WTC11 (cell line): ENCODE measurements around the gene C20orf141. TPM values are rescaled to one million over a fixed set of nuclear protein-coding genes. Genes with fewer than 3 reads are reported as not detected.

ENCODE experiments used
- ATAC-seq: fragments of 200-7000 bp; cut with Tn5 transposase; 2 replicates; pipeline ENCODE4 v1.10.0; 2021; ENCODE audit warnings: mild to moderate bottlenecking, moderate library complexity
- CTCF ChIA-PET: fragments of 300-600 bp; sonication (Branson Sonifier 250); formaldehyde crosslinking; loops from one replicate; lab custom pipeline; 2021; ENCODE audit warnings: antibody characterized with exemption; lab: Charles Lee
- POLR2A ChIA-PET: fragments of 350-600 bp; sonication (Branson Sonifier 250); formaldehyde crosslinking; loops from one replicate; lab custom pipeline; 2021; ENCODE audit warnings: antibody characterized with exemption; lab: Charles Lee
- DNase-seq: peaks from one replicate; pipeline ENCODE4 v3.0.0; 2021; ENCODE audit warnings: low spot score
- H3K27ac Mint-ChIP-seq: 2 replicates; pipeline ENCODE4 v1.8.0; 2021; ENCODE audit warnings: mixed read lengths
- H3K27me3 Mint-ChIP-seq: 2 replicates; pipeline ENCODE4 v1.8.0; 2021; ENCODE audit warnings: low read depth, mild to moderate bottlenecking, moderate library complexity, mixed read lengths
- H3K36me3 Mint-ChIP-seq: 2 replicates; pipeline ENCODE4 v1.8.0; 2021; ENCODE audit warnings: mixed read lengths
- H3K4me1 Mint-ChIP-seq: 2 replicates; pipeline ENCODE4 v1.8.0; 2022; ENCODE audit warnings: mixed read lengths
- H3K4me3 Mint-ChIP-seq: 2 replicates; pipeline ENCODE4 v1.8.0; 2021; ENCODE audit warnings: mild to moderate bottlenecking, moderate library complexity, mixed read lengths
- H3K9me3 Mint-ChIP-seq: 2 replicates; pipeline ENCODE4 v1.8.0; 2021; ENCODE audit warnings: mixed read lengths
- ATF1 ChIP-seq: sonication (generic); formaldehyde crosslinking; IDR thresholded peaks from 2 replicates; pipeline ENCODE4 v1.8.1; 2023; ENCODE audit warnings: mild to moderate bottlenecking, moderate library complexity, missing genetic modification reagents
- CREM ChIP-seq: sonication (generic); formaldehyde crosslinking; IDR thresholded peaks from 2 replicates; pipeline ENCODE4 v1.8.1; 2022; ENCODE audit warnings: mild to moderate bottlenecking, missing genetic modification reagents, moderate library complexity
- FOXP1 ChIP-seq: sonication (generic); formaldehyde crosslinking; IDR thresholded peaks from 2 replicates; pipeline ENCODE4 v1.8.0; 2022; ENCODE audit warnings: missing genetic modification reagents, mild to moderate bottlenecking, moderate library complexity, borderline replicate concordance
- GTF2I ChIP-seq: fragments of 250-450 bp; sonication (Bioruptor Pico); conservative IDR thresholded peaks from 2 replicates; pipeline ENCODE4 v1.4.0; 2021; ENCODE audit warnings: mild to moderate bottlenecking
- HMGA2 ChIP-seq: fragments of 250-450 bp; sonication (Bioruptor Pico); IDR thresholded peaks from 2 replicates; pipeline ENCODE4 v1.4.0; 2021; ENCODE audit warnings: mild to moderate bottlenecking, moderate library complexity
- JUN ChIP-seq: sonication (generic); formaldehyde crosslinking; IDR thresholded peaks from 2 replicates; pipeline ENCODE4 v1.8.0; 2023; ENCODE audit warnings: mild to moderate bottlenecking, missing genetic modification reagents
- KAT7 ChIP-seq: sonication (generic); formaldehyde crosslinking; IDR thresholded peaks from 2 replicates; pipeline ENCODE4 v1.8.1; 2023; ENCODE audit warnings: missing genetic modification reagents, mild to moderate bottlenecking, borderline replicate concordance
- NFATC4 ChIP-seq: fragments of 250-450 bp; sonication (Bioruptor Pico); IDR thresholded peaks from 2 replicates; pipeline ENCODE4 v1.9.0; 2021; ENCODE audit warnings: mild to moderate bottlenecking
- SOX15 ChIP-seq: fragments of 250-450 bp; sonication (Bioruptor Pico); IDR thresholded peaks from 2 replicates; pipeline ENCODE4 v1.9.0; 2021; ENCODE audit warnings: mild to moderate bottlenecking
- SP1 ChIP-seq: sonication (generic); formaldehyde crosslinking; conservative IDR thresholded peaks from 2 replicates; pipeline ENCODE4 v1.8.1; 2022; ENCODE audit warnings: missing genetic modification reagents
- TEAD4 ChIP-seq: sonication (generic); formaldehyde crosslinking; IDR thresholded peaks from 2 replicates; pipeline ENCODE4 v1.8.0; 2022; ENCODE audit warnings: mild to moderate bottlenecking, missing genetic modification reagents
- ZNF232 ChIP-seq: sonication (generic); formaldehyde crosslinking; IDR thresholded peaks from 2 replicates; pipeline ENCODE4 v1.8.0; 2022; ENCODE audit warnings: mild to moderate bottlenecking, missing genetic modification reagents
- ZNF396 ChIP-seq: fragments of 250-450 bp; sonication (Bioruptor Pico); IDR thresholded peaks from 2 replicates; pipeline ENCODE4 v1.8.0; 2021; ENCODE audit warnings: mild to moderate bottlenecking, moderate library complexity, borderline replicate concordance
- ZNF423 ChIP-seq: fragments of 250-450 bp; sonication (Bioruptor Pico); IDR thresholded peaks from 2 replicates; pipeline ENCODE4 v2.1.2; 2022; ENCODE audit warnings: mild to moderate bottlenecking, moderate library complexity
- total RNA-seq: library from RNA; stranded (reverse); gene quantifications from 3 replicates; pipeline ENCODE4 v1.2.3, GENCODE V29; 2021
- TF ChIP-seq, protein P1 (sequence below): sonication (generic); formaldehyde crosslinking; IDR thresholded peaks from 2 replicates; pipeline ENCODE4 v1.8.0; 2022; ENCODE audit warnings: mild to moderate bottlenecking, missing genetic modification reagents
- TF ChIP-seq, protein P2 (sequence below): sonication (generic); formaldehyde crosslinking; IDR thresholded peaks from 2 replicates; pipeline ENCODE4 v1.8.0; 2022; ENCODE audit warnings: mild to moderate bottlenecking, missing genetic modification reagents
- TF ChIP-seq, protein P3 (sequence below): fragments of 250-450 bp; sonication (Bioruptor Pico); IDR thresholded peaks from 2 replicates; pipeline ENCODE4 v1.9.0; 2021; ENCODE audit warnings: mild to moderate bottlenecking
- TF ChIP-seq, protein P4 (sequence below): fragments of 250-450 bp; sonication (Bioruptor Pico); IDR thresholded peaks from 2 replicates; pipeline ENCODE4 v2.1.2; 2022; ENCODE audit warnings: mild to moderate bottlenecking, moderate library complexity
- TF ChIP-seq, protein P5 (sequence below): fragments of 200-600 bp; IDR thresholded peaks from 2 replicates; pipeline ENCODE4 v1.8.0; 2022; ENCODE audit warnings: antibody characterized with exemption
- TF ChIP-seq, protein P6 (sequence below): sonication (generic); formaldehyde crosslinking; IDR thresholded peaks from 2 replicates; pipeline ENCODE4 v1.8.1; 2022; ENCODE audit warnings: mild to moderate bottlenecking, missing genetic modification reagents, moderate library complexity, borderline replicate concordance
- TF ChIP-seq, protein P7 (sequence below): sonication (generic); formaldehyde crosslinking; IDR thresholded peaks from 2 replicates; pipeline ENCODE4 v1.8.1; 2023; ENCODE audit warnings: mild to moderate bottlenecking, moderate library complexity, missing genetic modification reagents
- TF ChIP-seq, protein P8 (sequence below): sonication (generic); formaldehyde crosslinking; IDR thresholded peaks from 2 replicates; pipeline ENCODE4 v1.8.0; 2023; ENCODE audit warnings: mild to moderate bottlenecking, missing genetic modification reagents

The C20orf141 gene
- total RNA-seq, 1 experiment from 2014 or later = not detected

DNA sequence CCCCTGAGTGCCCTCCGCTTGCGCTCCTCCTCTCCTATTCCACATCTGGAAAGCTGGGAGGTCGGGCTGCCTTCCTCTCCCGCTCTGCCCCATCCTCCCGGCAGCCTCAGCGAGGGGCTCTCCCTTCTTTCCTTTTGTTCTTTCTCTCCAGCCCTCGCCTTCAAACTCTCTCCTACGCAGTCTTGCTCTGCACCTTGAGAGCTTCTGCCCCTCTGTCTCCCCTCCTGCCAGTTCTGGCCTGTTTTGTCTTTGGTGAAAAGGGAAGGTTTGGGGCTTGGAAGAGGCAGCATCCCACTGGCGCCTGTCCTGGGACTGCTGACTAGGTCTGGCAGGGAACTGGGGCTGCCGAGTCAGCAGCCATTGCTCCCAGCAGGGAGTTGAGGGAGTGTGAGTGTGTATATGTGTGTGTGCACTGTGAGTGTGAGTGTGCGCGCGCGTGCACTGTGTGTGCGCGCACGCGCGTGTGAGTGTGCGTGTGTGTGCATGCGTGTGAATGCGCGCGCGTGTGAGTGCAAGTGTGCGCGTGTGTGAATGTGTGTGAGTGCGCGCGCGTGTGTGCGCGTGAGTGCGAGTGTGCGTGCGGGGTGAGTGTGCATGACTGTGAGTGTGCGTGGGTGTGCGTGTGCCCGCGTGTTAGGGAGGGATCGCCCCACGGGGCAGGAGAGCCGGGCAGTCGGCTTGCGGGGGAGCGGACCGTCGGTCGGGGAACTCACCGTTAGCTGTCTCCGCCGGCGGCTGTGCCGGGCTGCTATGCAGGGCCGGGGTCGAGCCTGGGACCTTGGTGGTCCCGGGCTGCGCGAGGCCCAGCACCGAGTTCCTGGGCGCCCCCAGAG is 14.9 kb upstream of the C20orf141 start:
- Mint-ChIP-seq H3K27me3 (peaks cover 49% of the 10 kb centered on the region), H3K27ac (peak overlapping the region; percentile 75), H3K36me3 (peaks cover 22% of the 10 kb centered on the region), H3K4me3 (peak overlapping the region; percentile 95), H3K4me1 (peaks cover 29% of the 10 kb centered on the region), H3K9me3 (no peaks in the 10 kb centered on the region)
- ChIA-PET POLR2A (interaction anchor here (0.9 kb wide), 1 partner anchor 10 kb away, joined by 3 read pairs; no protein-coding TSS in a partner anchor), CTCF (interaction anchor here (0.7 to 4.5 kb wide), 15 partner anchors 9 to 128 kb away, joined by 3 to 24 read pairs (median 4); partner anchors contain the start of gene TMEM239)
- ATAC-seq (peak; percentile 17), DNase-seq (peak; percentile 39)
- no peak for TF ChIP-seq GTF2I (CRISPR knock-in tag)
- peak; percentile 73; the same call in 1 of the 2 replicates for TF ChIP-seq FOXP1 (CRISPR knock-in tag)
- no peak for TF ChIP-seq CREM (CRISPR knock-in tag)
- TF ChIP-seq, protein P1, sequence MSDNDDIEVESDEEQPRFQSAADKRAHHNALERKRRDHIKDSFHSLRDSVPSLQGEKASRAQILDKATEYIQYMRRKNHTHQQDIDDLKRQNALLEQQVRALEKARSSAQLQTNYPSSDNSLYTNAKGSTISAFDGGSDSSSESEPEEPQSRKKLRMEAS (CRISPR knock-in tag) = peak; percentile 44; the same call in 1 of the 2 replicates
- TF ChIP-seq, protein P2, sequence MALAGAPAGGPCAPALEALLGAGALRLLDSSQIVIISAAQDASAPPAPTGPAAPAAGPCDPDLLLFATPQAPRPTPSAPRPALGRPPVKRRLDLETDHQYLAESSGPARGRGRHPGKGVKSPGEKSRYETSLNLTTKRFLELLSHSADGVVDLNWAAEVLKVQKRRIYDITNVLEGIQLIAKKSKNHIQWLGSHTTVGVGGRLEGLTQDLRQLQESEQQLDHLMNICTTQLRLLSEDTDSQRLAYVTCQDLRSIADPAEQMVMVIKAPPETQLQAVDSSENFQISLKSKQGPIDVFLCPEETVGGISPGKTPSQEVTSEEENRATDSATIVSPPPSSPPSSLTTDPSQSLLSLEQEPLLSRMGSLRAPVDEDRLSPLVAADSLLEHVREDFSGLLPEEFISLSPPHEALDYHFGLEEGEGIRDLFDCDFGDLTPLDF (CRISPR knock-in tag) = no peak; the same call in 1 of the 2 replicates
- TF ChIP-seq KAT7 (CRISPR knock-in tag) = peak; percentile 70; the same call in 1 of the 2 replicates
- no peak for TF ChIP-seq ATF1
- TF ChIP-seq SP1 (CRISPR knock-in tag) = no peak
- TF ChIP-seq ZNF423 = no peak
- TF ChIP-seq, protein P3, sequence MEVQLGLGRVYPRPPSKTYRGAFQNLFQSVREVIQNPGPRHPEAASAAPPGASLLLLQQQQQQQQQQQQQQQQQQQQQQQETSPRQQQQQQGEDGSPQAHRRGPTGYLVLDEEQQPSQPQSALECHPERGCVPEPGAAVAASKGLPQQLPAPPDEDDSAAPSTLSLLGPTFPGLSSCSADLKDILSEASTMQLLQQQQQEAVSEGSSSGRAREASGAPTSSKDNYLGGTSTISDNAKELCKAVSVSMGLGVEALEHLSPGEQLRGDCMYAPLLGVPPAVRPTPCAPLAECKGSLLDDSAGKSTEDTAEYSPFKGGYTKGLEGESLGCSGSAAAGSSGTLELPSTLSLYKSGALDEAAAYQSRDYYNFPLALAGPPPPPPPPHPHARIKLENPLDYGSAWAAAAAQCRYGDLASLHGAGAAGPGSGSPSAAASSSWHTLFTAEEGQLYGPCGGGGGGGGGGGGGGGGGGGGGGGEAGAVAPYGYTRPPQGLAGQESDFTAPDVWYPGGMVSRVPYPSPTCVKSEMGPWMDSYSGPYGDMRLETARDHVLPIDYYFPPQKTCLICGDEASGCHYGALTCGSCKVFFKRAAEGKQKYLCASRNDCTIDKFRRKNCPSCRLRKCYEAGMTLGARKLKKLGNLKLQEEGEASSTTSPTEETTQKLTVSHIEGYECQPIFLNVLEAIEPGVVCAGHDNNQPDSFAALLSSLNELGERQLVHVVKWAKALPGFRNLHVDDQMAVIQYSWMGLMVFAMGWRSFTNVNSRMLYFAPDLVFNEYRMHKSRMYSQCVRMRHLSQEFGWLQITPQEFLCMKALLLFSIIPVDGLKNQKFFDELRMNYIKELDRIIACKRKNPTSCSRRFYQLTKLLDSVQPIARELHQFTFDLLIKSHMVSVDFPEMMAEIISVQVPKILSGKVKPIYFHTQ (CRISPR knock-in tag) = 0 out of 2 replicates have a peak, but pooled peaks have one; percentile 20
- peak; percentile 85; the same call in 1 of the 2 replicates for TF ChIP-seq ZNF396
- TF ChIP-seq, protein P4, sequence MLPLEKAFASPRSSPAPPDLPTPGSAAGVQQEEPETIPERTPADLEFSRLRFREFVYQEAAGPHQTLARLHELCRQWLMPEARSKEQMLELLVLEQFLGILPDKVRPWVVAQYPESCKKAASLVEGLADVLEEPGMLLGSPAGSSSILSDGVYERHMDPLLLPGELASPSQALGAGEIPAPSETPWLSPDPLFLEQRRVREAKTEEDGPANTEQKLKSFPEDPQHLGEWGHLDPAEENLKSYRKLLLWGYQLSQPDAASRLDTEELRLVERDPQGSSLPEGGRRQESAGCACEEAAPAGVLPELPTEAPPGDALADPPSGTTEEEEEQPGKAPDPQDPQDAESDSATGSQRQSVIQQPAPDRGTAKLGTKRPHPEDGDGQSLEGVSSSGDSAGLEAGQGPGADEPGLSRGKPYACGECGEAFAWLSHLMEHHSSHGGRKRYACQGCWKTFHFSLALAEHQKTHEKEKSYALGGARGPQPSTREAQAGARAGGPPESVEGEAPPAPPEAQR (CRISPR knock-in tag) = peak; percentile 89; the same call in 1 of the 2 replicates
- 0 out of 2 replicates have a peak, but pooled peaks have one; percentile 28 for TF ChIP-seq JUN (CRISPR knock-in tag)
- TF ChIP-seq, protein P5, sequence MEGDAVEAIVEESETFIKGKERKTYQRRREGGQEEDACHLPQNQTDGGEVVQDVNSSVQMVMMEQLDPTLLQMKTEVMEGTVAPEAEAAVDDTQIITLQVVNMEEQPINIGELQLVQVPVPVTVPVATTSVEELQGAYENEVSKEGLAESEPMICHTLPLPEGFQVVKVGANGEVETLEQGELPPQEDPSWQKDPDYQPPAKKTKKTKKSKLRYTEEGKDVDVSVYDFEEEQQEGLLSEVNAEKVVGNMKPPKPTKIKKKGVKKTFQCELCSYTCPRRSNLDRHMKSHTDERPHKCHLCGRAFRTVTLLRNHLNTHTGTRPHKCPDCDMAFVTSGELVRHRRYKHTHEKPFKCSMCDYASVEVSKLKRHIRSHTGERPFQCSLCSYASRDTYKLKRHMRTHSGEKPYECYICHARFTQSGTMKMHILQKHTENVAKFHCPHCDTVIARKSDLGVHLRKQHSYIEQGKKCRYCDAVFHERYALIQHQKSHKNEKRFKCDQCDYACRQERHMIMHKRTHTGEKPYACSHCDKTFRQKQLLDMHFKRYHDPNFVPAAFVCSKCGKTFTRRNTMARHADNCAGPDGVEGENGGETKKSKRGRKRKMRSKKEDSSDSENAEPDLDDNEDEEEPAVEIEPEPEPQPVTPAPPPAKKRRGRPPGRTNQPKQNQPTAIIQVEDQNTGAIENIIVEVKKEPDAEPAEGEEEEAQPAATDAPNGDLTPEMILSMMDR = no peak
- no peak for TF ChIP-seq SOX15 (CRISPR knock-in tag)
- TF ChIP-seq NFATC4 (CRISPR knock-in tag) = 0 out of 2 replicates have a peak, but pooled peaks have one; percentile 50
- no peak for TF ChIP-seq TEAD4 (CRISPR knock-in tag)
- TF ChIP-seq, protein P6, sequence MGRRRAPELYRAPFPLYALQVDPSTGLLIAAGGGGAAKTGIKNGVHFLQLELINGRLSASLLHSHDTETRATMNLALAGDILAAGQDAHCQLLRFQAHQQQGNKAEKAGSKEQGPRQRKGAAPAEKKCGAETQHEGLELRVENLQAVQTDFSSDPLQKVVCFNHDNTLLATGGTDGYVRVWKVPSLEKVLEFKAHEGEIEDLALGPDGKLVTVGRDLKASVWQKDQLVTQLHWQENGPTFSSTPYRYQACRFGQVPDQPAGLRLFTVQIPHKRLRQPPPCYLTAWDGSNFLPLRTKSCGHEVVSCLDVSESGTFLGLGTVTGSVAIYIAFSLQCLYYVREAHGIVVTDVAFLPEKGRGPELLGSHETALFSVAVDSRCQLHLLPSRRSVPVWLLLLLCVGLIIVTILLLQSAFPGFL = no peak
- TF ChIP-seq ZNF232 (CRISPR knock-in tag) = no peak
- TF ChIP-seq, protein P7, sequence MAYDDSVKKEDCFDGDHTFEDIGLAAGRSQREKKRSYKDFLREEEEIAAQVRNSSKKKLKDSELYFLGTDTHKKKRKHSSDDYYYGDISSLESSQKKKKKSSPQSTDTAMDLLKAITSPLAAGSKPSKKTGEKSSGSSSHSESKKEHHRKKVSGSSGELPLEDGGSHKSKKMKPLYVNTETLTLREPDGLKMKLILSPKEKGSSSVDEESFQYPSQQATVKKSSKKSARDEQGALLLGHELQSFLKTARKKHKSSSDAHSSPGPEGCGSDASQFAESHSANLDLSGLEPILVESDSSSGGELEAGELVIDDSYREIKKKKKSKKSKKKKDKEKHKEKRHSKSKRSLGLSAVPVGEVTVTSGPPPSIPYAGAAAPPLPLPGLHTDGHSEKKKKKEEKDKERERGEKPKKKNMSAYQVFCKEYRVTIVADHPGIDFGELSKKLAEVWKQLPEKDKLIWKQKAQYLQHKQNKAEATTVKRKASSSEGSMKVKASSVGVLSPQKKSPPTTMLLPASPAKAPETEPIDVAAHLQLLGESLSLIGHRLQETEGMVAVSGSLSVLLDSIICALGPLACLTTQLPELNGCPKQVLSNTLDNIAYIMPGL = no peak
- no peak for TF ChIP-seq HMGA2 (CRISPR knock-in tag)
- TF ChIP-seq, protein P8, sequence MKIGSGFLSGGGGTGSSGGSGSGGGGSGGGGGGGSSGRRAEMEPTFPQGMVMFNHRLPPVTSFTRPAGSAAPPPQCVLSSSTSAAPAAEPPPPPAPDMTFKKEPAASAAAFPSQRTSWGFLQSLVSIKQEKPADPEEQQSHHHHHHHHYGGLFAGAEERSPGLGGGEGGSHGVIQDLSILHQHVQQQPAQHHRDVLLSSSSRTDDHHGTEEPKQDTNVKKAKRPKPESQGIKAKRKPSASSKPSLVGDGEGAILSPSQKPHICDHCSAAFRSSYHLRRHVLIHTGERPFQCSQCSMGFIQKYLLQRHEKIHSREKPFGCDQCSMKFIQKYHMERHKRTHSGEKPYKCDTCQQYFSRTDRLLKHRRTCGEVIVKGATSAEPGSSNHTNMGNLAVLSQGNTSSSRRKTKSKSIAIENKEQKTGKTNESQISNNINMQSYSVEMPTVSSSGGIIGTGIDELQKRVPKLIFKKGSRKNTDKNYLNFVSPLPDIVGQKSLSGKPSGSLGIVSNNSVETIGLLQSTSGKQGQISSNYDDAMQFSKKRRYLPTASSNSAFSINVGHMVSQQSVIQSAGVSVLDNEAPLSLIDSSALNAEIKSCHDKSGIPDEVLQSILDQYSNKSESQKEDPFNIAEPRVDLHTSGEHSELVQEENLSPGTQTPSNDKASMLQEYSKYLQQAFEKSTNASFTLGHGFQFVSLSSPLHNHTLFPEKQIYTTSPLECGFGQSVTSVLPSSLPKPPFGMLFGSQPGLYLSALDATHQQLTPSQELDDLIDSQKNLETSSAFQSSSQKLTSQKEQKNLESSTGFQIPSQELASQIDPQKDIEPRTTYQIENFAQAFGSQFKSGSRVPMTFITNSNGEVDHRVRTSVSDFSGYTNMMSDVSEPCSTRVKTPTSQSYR (CRISPR knock-in tag) = no peak
